ENCODE data around the gene URI1.

- no peak for TF ChIP-seq CTCF (IDR thresholded peaks at IDR 0.05)
- no peak for TF ChIP-seq POLR2A (IDR thresholded peaks at IDR 0.05)
Measured at GRCh38 chr19:29908963-29909944, 32.8 kb upstream of the URI1 start.
